WTC11 (cell line): Measurements from ENCODE around the gene NKAIN2.
"Not testable (repeated sequence)": the region's sequence is repeated elsewhere in the genome, so short reads cannot be mapped to it uniquely, and the experiment has no call there.

Experiments used
- PRRX2 ChIP-seq: fragments of 250-450 bp; sonication (Bioruptor Pico); IDR thresholded peaks from 2 replicates; pipeline ENCODE4 v1.8.0; 2021; ENCODE audit warnings: mild to moderate bottlenecking
- TCF7 ChIP-seq: sonication (generic); formaldehyde crosslinking; IDR thresholded peaks from 2 replicates; pipeline ENCODE4 v1.8.0; 2022; ENCODE audit warnings: mild to moderate bottlenecking, low read depth, missing genetic modification reagents, moderate library complexity
- TP53 ChIP-seq: sonication (generic); formaldehyde crosslinking; IDR thresholded peaks from 2 replicates; pipeline ENCODE4 v1.8.1; 2023; ENCODE audit warnings: mild to moderate bottlenecking, missing genetic modification reagents
- ZNF121 ChIP-seq: sonication (generic); formaldehyde crosslinking; IDR thresholded peaks from 2 replicates; pipeline ENCODE4 v1.8.0; 2023; ENCODE audit warnings: missing genetic modification reagents
- TF ChIP-seq, protein P1 (sequence below): sonication (generic); formaldehyde crosslinking; IDR thresholded peaks from 2 replicates; pipeline ENCODE4 v1.8.1; 2023; ENCODE audit warnings: mild to moderate bottlenecking, moderate library complexity, missing genetic modification reagents
- TF ChIP-seq, protein P2 (sequence below): fragments of 200-600 bp; IDR thresholded peaks from 2 replicates; pipeline ENCODE4 v1.8.0; 2022; ENCODE audit warnings: antibody characterized with exemption
- TF ChIP-seq, protein P3 (sequence below): sonication (generic); formaldehyde crosslinking; IDR thresholded peaks from 2 replicates; pipeline ENCODE4 v1.8.1; 2022; ENCODE audit warnings: mild to moderate bottlenecking, moderate library complexity, missing genetic modification reagents
- TF ChIP-seq, protein P4 (sequence below): sonication (generic); formaldehyde crosslinking; conservative IDR thresholded peaks from 2 replicates; pipeline ENCODE4 v1.8.1; 2022; ENCODE audit warnings: mild to moderate bottlenecking, missing genetic modification reagents

DNA sequence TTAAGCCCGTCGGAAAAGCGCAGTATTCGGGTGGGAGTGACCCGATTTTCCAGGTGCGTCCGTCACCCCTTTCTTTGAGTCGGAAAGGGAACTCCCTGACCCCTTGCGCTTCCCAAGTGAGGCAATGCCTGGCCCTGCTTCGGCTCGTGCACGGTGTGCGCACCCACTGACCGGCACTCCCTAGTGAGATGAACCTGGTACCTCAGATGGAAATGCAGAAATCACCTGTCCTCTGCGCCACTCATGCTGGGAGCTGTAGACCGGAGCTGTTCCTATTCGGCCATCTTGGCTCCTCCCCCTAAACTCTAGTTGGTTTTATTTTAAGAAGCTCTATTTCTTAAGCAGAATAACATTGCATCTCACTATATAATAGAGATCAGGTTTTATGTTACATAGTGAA is 908.9 kb downstream of the NKAIN2 start:
- TF ChIP-seq, protein P1, sequence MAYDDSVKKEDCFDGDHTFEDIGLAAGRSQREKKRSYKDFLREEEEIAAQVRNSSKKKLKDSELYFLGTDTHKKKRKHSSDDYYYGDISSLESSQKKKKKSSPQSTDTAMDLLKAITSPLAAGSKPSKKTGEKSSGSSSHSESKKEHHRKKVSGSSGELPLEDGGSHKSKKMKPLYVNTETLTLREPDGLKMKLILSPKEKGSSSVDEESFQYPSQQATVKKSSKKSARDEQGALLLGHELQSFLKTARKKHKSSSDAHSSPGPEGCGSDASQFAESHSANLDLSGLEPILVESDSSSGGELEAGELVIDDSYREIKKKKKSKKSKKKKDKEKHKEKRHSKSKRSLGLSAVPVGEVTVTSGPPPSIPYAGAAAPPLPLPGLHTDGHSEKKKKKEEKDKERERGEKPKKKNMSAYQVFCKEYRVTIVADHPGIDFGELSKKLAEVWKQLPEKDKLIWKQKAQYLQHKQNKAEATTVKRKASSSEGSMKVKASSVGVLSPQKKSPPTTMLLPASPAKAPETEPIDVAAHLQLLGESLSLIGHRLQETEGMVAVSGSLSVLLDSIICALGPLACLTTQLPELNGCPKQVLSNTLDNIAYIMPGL (CRISPR knock-in tag), result not testable (repeated sequence)
- TF ChIP-seq PRRX2, TP53, ZNF121, TCF7 (CRISPR knock-in tag): not testable (repeated sequence)
- TF ChIP-seq, protein P2, sequence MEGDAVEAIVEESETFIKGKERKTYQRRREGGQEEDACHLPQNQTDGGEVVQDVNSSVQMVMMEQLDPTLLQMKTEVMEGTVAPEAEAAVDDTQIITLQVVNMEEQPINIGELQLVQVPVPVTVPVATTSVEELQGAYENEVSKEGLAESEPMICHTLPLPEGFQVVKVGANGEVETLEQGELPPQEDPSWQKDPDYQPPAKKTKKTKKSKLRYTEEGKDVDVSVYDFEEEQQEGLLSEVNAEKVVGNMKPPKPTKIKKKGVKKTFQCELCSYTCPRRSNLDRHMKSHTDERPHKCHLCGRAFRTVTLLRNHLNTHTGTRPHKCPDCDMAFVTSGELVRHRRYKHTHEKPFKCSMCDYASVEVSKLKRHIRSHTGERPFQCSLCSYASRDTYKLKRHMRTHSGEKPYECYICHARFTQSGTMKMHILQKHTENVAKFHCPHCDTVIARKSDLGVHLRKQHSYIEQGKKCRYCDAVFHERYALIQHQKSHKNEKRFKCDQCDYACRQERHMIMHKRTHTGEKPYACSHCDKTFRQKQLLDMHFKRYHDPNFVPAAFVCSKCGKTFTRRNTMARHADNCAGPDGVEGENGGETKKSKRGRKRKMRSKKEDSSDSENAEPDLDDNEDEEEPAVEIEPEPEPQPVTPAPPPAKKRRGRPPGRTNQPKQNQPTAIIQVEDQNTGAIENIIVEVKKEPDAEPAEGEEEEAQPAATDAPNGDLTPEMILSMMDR, result not testable (repeated sequence)
- TF ChIP-seq, protein P3, sequence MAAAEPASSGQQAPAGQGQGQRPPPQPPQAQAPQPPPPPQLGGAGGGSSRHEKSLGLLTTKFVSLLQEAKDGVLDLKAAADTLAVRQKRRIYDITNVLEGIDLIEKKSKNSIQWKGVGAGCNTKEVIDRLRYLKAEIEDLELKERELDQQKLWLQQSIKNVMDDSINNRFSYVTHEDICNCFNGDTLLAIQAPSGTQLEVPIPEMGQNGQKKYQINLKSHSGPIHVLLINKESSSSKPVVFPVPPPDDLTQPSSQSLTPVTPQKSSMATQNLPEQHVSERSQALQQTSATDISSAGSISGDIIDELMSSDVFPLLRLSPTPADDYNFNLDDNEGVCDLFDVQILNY (CRISPR knock-in tag), result not testable (repeated sequence)
- TF ChIP-seq, protein P4, sequence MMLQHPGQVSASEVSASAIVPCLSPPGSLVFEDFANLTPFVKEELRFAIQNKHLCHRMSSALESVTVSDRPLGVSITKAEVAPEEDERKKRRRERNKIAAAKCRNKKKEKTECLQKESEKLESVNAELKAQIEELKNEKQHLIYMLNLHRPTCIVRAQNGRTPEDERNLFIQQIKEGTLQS (CRISPR knock-in tag), result not testable (repeated sequence)
